ENCODE data around the gene DAB2IP. TPM values are rescaled to one million over a fixed set of nuclear protein-coding genes. Genes with fewer than 3 reads are reported as not detected.

Gene DAB2IP
- total and polyA plus RNA-seq, 4 donors, result 2.3 to 13.1 (median 5.4) TPM

- no peak overlapping the region for H3K27ac ChIP-seq (ENCODE audit: low read depth in 1 of 2, low read length in 2 of 2)
- no peak for DNase-seq (ENCODE audit: low spot score)
- 94% methylated on average over 7 of the region's 7 CpGs for WGBS
- no peak overlapping the region for H3K4me3 ChIP-seq (ENCODE audit: low read depth in 1 of 3, low read length in 3 of 3)
- H3K36me3 ChIP-seq (ENCODE audit: control insufficient read depth in 4 of 4, insufficient read depth in 3 of 4, low read depth in 1 of 4, low read length in 3 of 4), result no peaks in the 10 kb centered on the region
- H3K27me3 ChIP-seq (ENCODE audit: control insufficient read depth in 4 of 4, insufficient read depth in 4 of 4, low read length in 3 of 4), result no peaks in the 10 kb centered on the region
- H3K4me1 ChIP-seq (ENCODE audit: control insufficient read depth in 4 of 4, insufficient read depth in 4 of 4, low read length in 3 of 4), result peaks cover 2 to 15% (median 12%) of the 10 kb centered on the region in 4 donors
- H3K9ac ChIP-seq (ENCODE audit: low read depth in 1 of 2, low read length in 2 of 2), result no peak overlapping the region
- no peaks in the 10 kb centered on the region for H3K9me3 ChIP-seq (ENCODE audit: control insufficient read depth in 4 of 4, low read length in 3 of 4)
- TF ChIP-seq REST (IDR thresholded peaks at IDR 0.05), result no peak
- TF ChIP-seq NR2F2 (IDR thresholded peaks at IDR 0.05), result no peak
Observed at GRCh38 chr9:121672213-121672612, 20.8 kb downstream of the DAB2IP start.

GRCh38 chr9:121672986-121673385 is 21.6 kb downstream of the DAB2IP start:
- 92% methylated on average over 1 of the region's 1 CpG for WGBS
- TF ChIP-seq JUND (IDR thresholded peaks at IDR 0.05) (no peak), HNF4A (conservative IDR thresholded peaks at IDR 0.05) (no peak), FOXA2 (IDR thresholded peaks at IDR 0.05) (no peak), NR2F2 (IDR thresholded peaks at IDR 0.05) (no peak), ATF3 (IDR thresholded peaks at IDR 0.05) (no peak), SP1 (IDR thresholded peaks at IDR 0.05) (no peak), RAD21 (IDR thresholded peaks at IDR 0.05) (no peak)
- H3K4me3 ChIP-seq (ENCODE audit: low read depth in 1 of 3, low read length in 3 of 3), result no peak overlapping the region
- no peaks in the 10 kb centered on the region for H3K36me3 ChIP-seq (ENCODE audit: control insufficient read depth in 4 of 4, insufficient read depth in 3 of 4, low read depth in 1 of 4, low read length in 3 of 4)
- no peak overlapping the region for H3K9ac ChIP-seq (ENCODE audit: low read depth in 1 of 2, low read length in 2 of 2)
- no peaks in the 10 kb centered on the region for H3K27me3 ChIP-seq (ENCODE audit: control insufficient read depth in 4 of 4, insufficient read depth in 4 of 4, low read length in 3 of 4)
- H3K9me3 ChIP-seq (ENCODE audit: control insufficient read depth in 4 of 4, low read length in 3 of 4), result no peaks in the 10 kb centered on the region
- H3K27ac ChIP-seq (ENCODE audit: low read depth in 1 of 2, low read length in 2 of 2), result no peak overlapping the region
- DNase-seq (ENCODE audit: low spot score), result no peak
- H3K4me1 ChIP-seq (ENCODE audit: control insufficient read depth in 4 of 4, insufficient read depth in 4 of 4, low read length in 3 of 4), result peaks cover 2 to 15% (median 11%) of the 10 kb centered on the region in 4 donors

GRCh38 chr9:121673576-121673975 is 22.1 kb downstream of the DAB2IP start:
- no peak overlapping the region for H3K4me3 ChIP-seq (ENCODE audit: low read depth in 1 of 3, low read length in 3 of 3)
- peaks cover 2 to 15% (median 11%) of the 10 kb centered on the region in 4 donors for H3K4me1 ChIP-seq (ENCODE audit: control insufficient read depth in 4 of 4, insufficient read depth in 4 of 4, low read length in 3 of 4)
- H3K36me3 ChIP-seq (ENCODE audit: control insufficient read depth in 4 of 4, insufficient read depth in 3 of 4, low read depth in 1 of 4, low read length in 3 of 4), result no peaks in the 10 kb centered on the region
- no peaks in the 10 kb centered on the region for H3K27me3 ChIP-seq (ENCODE audit: control insufficient read depth in 4 of 4, insufficient read depth in 4 of 4, low read length in 3 of 4)
- no peak overlapping the region for H3K9ac ChIP-seq (ENCODE audit: low read depth in 1 of 2, low read length in 2 of 2)
- no peak for TF ChIP-seq FOXA2 (IDR thresholded peaks at IDR 0.05)
- H3K9me3 ChIP-seq (ENCODE audit: control insufficient read depth in 4 of 4, low read length in 3 of 4), result no peaks in the 10 kb centered on the region
- no peak overlapping the region for H3K27ac ChIP-seq (ENCODE audit: low read depth in 1 of 2, low read length in 2 of 2)
- 95% methylated on average over 7 of the region's 7 CpGs for WGBS
- no peak for DNase-seq (ENCODE audit: low spot score)

- peaks cover 2 to 15% (median 11%) of the 10 kb centered on the region in 4 donors for H3K4me1 ChIP-seq (ENCODE audit: control insufficient read depth in 4 of 4, insufficient read depth in 4 of 4, low read length in 3 of 4)
- H3K27ac ChIP-seq (ENCODE audit: low read depth in 1 of 2, low read length in 2 of 2), result no peak overlapping the region
- no peak overlapping the region for H3K4me3 ChIP-seq (ENCODE audit: low read depth in 1 of 3, low read length in 3 of 3)
- H3K9me3 ChIP-seq (ENCODE audit: control insufficient read depth in 4 of 4, low read length in 3 of 4), result no peaks in the 10 kb centered on the region
- H3K27me3 ChIP-seq (ENCODE audit: control insufficient read depth in 4 of 4, insufficient read depth in 4 of 4, low read length in 3 of 4), result no peaks in the 10 kb centered on the region
- no peak for DNase-seq (ENCODE audit: low spot score)
- TF ChIP-seq REST (IDR thresholded peaks at IDR 0.05), result no peak
- TF ChIP-seq EGR1 (IDR thresholded peaks at IDR 0.05; ENCODE audit: low read depth in 2 of 2), result no peak
- no peak for TF ChIP-seq ZBTB33 (IDR thresholded peaks at IDR 0.05)
- no peak for TF ChIP-seq YY1 (IDR thresholded peaks at IDR 0.05)
- no peak for TF ChIP-seq ATF3 (IDR thresholded peaks at IDR 0.05)
- no peak for TF ChIP-seq JUND (IDR thresholded peaks at IDR 0.05)
- no peak for TF ChIP-seq FOXA1 (IDR thresholded peaks at IDR 0.05)
- H3K9ac ChIP-seq (ENCODE audit: low read depth in 1 of 2, low read length in 2 of 2), result no peak overlapping the region
- no peaks in the 10 kb centered on the region for H3K36me3 ChIP-seq (ENCODE audit: control insufficient read depth in 4 of 4, insufficient read depth in 3 of 4, low read depth in 1 of 4, low read length in 3 of 4)
- 94% methylated on average over 8 of the region's 8 CpGs for whole genome bisulfite sequencing
Observed at GRCh38 chr9:121674017-121674416, 22.6 kb downstream of the DAB2IP start.

Measured in liver (tissue), 9 donors.